ENCODE data around the gene CYP51A1.
"Not testable (repeated sequence)": the region's sequence is repeated elsewhere in the genome, so short reads cannot be mapped to it uniquely, and the experiment has no call there.

The CYP51A1 gene

GRCh38 chr7:92143192-92143880, 9.1 kb upstream of the CYP51A1 start:
- H3K36me3 ChIP-seq (ENCODE audit: control insufficient read depth, insufficient read depth, low read length, severe bottlenecking); H3K9ac ChIP-seq (ENCODE audit: low read length); H3K9me3 ChIP-seq (ENCODE audit: control insufficient read depth, low read length); DNase-seq (ENCODE audit: low read depth); H3K4me1 ChIP-seq (ENCODE audit: control insufficient read depth, insufficient read depth, low read length); H3K4me3 ChIP-seq (ENCODE audit: low read length); H3K27me3 ChIP-seq (replicated peaks; ENCODE audit: control insufficient read depth, insufficient read depth, low read length): not testable (repeated sequence)

GRCh38 chr7:92142791-92143190, 8.5 kb upstream of the CYP51A1 start:
- H3K9ac ChIP-seq (ENCODE audit: low read length); H3K9me3 ChIP-seq (ENCODE audit: control insufficient read depth, low read length); H3K27me3 ChIP-seq (replicated peaks; ENCODE audit: control insufficient read depth, insufficient read depth, low read length); H3K4me3 ChIP-seq (ENCODE audit: low read length); H3K36me3 ChIP-seq (ENCODE audit: control insufficient read depth, insufficient read depth, low read length, severe bottlenecking); DNase-seq (ENCODE audit: low read depth); H3K4me1 ChIP-seq (ENCODE audit: control insufficient read depth, insufficient read depth, low read length): not testable (repeated sequence)

- Histone ChIP-seq H3K4me3 (ENCODE audit: low read length) (no peak overlapping the region), H3K9me3 (ENCODE audit: control insufficient read depth, low read length) (no peaks in the 10 kb centered on the region), H3K27me3 (replicated peaks; ENCODE audit: control insufficient read depth, insufficient read depth, low read length) (no peaks in the 10 kb centered on the region), H3K9ac (ENCODE audit: low read length) (no peak overlapping the region), H3K4me1 (ENCODE audit: control insufficient read depth, insufficient read depth, low read length) (no peaks in the 10 kb centered on the region), H3K36me3 (ENCODE audit: control insufficient read depth, insufficient read depth, low read length, severe bottlenecking) (no peaks in the 10 kb centered on the region)
- no peak for DNase-seq (ENCODE audit: low read depth)
These were observed 6.9 kb upstream of the CYP51A1 start for GRCh38 chr7:92141161-92141560.

GRCh38 chr7:92137557-92137956, 3.3 kb upstream of the CYP51A1 start:
- Histone ChIP-seq H3K4me3 (ENCODE audit: low read length) (no peak overlapping the region), H3K27me3 (replicated peaks; ENCODE audit: control insufficient read depth, insufficient read depth, low read length) (no peaks in the 10 kb centered on the region), H3K36me3 (ENCODE audit: control insufficient read depth, insufficient read depth, low read length, severe bottlenecking) (no peaks in the 10 kb centered on the region), H3K4me1 (ENCODE audit: control insufficient read depth, insufficient read depth, low read length) (peaks cover 11% of the 10 kb centered on the region), H3K9ac (ENCODE audit: low read length) (no peak overlapping the region), H3K9me3 (ENCODE audit: control insufficient read depth, low read length) (no peaks in the 10 kb centered on the region)
- no peak for DNase-seq (ENCODE audit: low read depth)

- Histone ChIP-seq H3K4me1 (ENCODE audit: control insufficient read depth, insufficient read depth, low read length) (peaks cover 25% of the 10 kb centered on the region), H3K27me3 (replicated peaks; ENCODE audit: control insufficient read depth, insufficient read depth, low read length) (no peaks in the 10 kb centered on the region), H3K9ac (ENCODE audit: low read length) (peak overlapping the region; percentile 94), H3K9me3 (ENCODE audit: control insufficient read depth, low read length) (no peaks in the 10 kb centered on the region), H3K36me3 (ENCODE audit: control insufficient read depth, insufficient read depth, low read length, severe bottlenecking) (peaks cover 12% of the 10 kb centered on the region), H3K4me3 (ENCODE audit: low read length) (peak overlapping the region; percentile 86)
- peak; percentile 55 for DNase-seq (ENCODE audit: low read depth)
These were observed 994 bp upstream of the CYP51A1 start for GRCh38 chr7:92135052-92135889.

GRCh38 chr7:92133737-92134270, 473 bp downstream of the CYP51A1 start:
- H3K36me3 ChIP-seq (ENCODE audit: control insufficient read depth, insufficient read depth, low read length, severe bottlenecking): peaks cover 27% of the 10 kb centered on the region
- H3K4me1 ChIP-seq (ENCODE audit: control insufficient read depth, insufficient read depth, low read length): peaks cover 25% of the 10 kb centered on the region
- peak; percentile 86 for DNase-seq (ENCODE audit: low read depth)
- no peaks in the 10 kb centered on the region for H3K9me3 ChIP-seq (ENCODE audit: control insufficient read depth, low read length)
- H3K9ac ChIP-seq (ENCODE audit: low read length): peak overlapping the region; percentile 94
- H3K4me3 ChIP-seq (ENCODE audit: low read length): peak overlapping the region; percentile 86
- H3K27me3 ChIP-seq (replicated peaks; ENCODE audit: control insufficient read depth, insufficient read depth, low read length): no peaks in the 10 kb centered on the region

GRCh38 chr7:92133133-92133736, 1.0 kb downstream of the CYP51A1 start:
- peak overlapping the region; percentile 94 for H3K9ac ChIP-seq (ENCODE audit: low read length)
- H3K9me3 ChIP-seq (ENCODE audit: control insufficient read depth, low read length): no peaks in the 10 kb centered on the region
- H3K36me3 ChIP-seq (ENCODE audit: control insufficient read depth, insufficient read depth, low read length, severe bottlenecking): peaks cover 32% of the 10 kb centered on the region
- DNase-seq (ENCODE audit: low read depth): no peak
- H3K4me3 ChIP-seq (ENCODE audit: low read length): peak overlapping the region; percentile 86
- no peaks in the 10 kb centered on the region for H3K27me3 ChIP-seq (replicated peaks; ENCODE audit: control insufficient read depth, insufficient read depth, low read length)
- H3K4me1 ChIP-seq (ENCODE audit: control insufficient read depth, insufficient read depth, low read length): peaks cover 25% of the 10 kb centered on the region

- Histone ChIP-seq H3K27me3 (replicated peaks; ENCODE audit: control insufficient read depth, insufficient read depth, low read length) (no peaks in the 10 kb centered on the region), H3K9ac (ENCODE audit: low read length) (no peak overlapping the region), H3K9me3 (ENCODE audit: control insufficient read depth, low read length) (no peaks in the 10 kb centered on the region), H3K4me1 (ENCODE audit: control insufficient read depth, insufficient read depth, low read length) (peaks cover 25% of the 10 kb centered on the region), H3K36me3 (ENCODE audit: control insufficient read depth, insufficient read depth, low read length, severe bottlenecking) (peaks cover 46% of the 10 kb centered on the region), H3K4me3 (ENCODE audit: low read length) (peak overlapping the region; percentile 86)
- peak; percentile 9 for DNase-seq (ENCODE audit: low read depth)
These were observed 2.4 kb downstream of the CYP51A1 start for GRCh38 chr7:92131764-92132330.

- no peak for DNase-seq (ENCODE audit: low read depth)
These were observed 3.2 kb downstream of the CYP51A1 start for GRCh38 chr7:92131093-92131492.

GRCh38 chr7:92121681-92122080, 12.6 kb downstream of the CYP51A1 start:
- peaks cover 7% of the 10 kb centered on the region for H3K9me3 ChIP-seq (ENCODE audit: control insufficient read depth, low read length)
- no peak for DNase-seq (ENCODE audit: low read depth)
- no peak overlapping the region for H3K4me3 ChIP-seq (ENCODE audit: low read length)
- H3K27me3 ChIP-seq (replicated peaks; ENCODE audit: control insufficient read depth, insufficient read depth, low read length): no peaks in the 10 kb centered on the region
- H3K4me1 ChIP-seq (ENCODE audit: control insufficient read depth, insufficient read depth, low read length): no peaks in the 10 kb centered on the region
- H3K9ac ChIP-seq (ENCODE audit: low read length): no peak overlapping the region
- H3K36me3 ChIP-seq (ENCODE audit: control insufficient read depth, insufficient read depth, low read length, severe bottlenecking): peaks cover 89% of the 10 kb centered on the region

More at GRCh38 chr7:92131093-92131492, 3.2 kb downstream of the CYP51A1 start:
- H3K36me3 ChIP-seq (ENCODE audit: control insufficient read depth, insufficient read depth, low read length, severe bottlenecking): peaks cover 54% of the 10 kb centered on the region
- H3K4me3 ChIP-seq (ENCODE audit: low read length): peak overlapping the region; percentile 86
- no peaks in the 10 kb centered on the region for H3K9me3 ChIP-seq (ENCODE audit: control insufficient read depth, low read length)
- no peak overlapping the region for H3K9ac ChIP-seq (ENCODE audit: low read length)
- no peaks in the 10 kb centered on the region for H3K27me3 ChIP-seq (replicated peaks; ENCODE audit: control insufficient read depth, insufficient read depth, low read length)
- H3K4me1 ChIP-seq (ENCODE audit: control insufficient read depth, insufficient read depth, low read length): peaks cover 25% of the 10 kb centered on the region
